T-cell (primary cell): ENCODE measurements around the gene FOXD4L1. TPM values are rescaled to one million over a fixed set of nuclear protein-coding genes. Genes with fewer than 3 reads are reported as not detected.
A peak's percentile ranks its signal among the peaks of the same experiment; 100 is the strongest.
"Not testable (repeated sequence)": the region's sequence is repeated elsewhere in the genome, so short reads cannot be mapped to it uniquely, and the experiment has no call there.

Source experiments
- ATAC-seq, 4 experiments: fragments of 200-7000 bp in 3 of 4; fragments of 150-1000 bp in 1 of 4; cut with Tn5 transposase; replicated peaks in 1 of 4; 1 replicate in 3 of 4; 2 replicates in 1 of 4; pipeline ENCODE4 v1.10.0; 2021; ENCODE audit warnings: moderate library complexity in 3 of 4, mild to moderate bottlenecking in 2 of 4, moderate number of reproducible peaks in 1 of 4
- CTCF ChIA-PET, 2 donors: fragments of 300-600 bp; sonication (Branson Sonifier 250); formaldehyde crosslinking; loops; one replicate each; lab custom pipeline; 2022; ENCODE audit warnings: antibody characterized with exemption in 2 of 2; lab: Charles Lee
- POLR2A ChIA-PET, 2 donors: fragments of 300-600 bp; sonication (Branson Sonifier 250); formaldehyde crosslinking; loops; one replicate each; lab custom pipeline; 2022; ENCODE audit warnings: antibody characterized with exemption in 2 of 2; lab: Charles Lee
- DNase-seq, 35 experiments: peaks; one replicate each; pipeline versions ENCODE4 v3.0.0 to v3.0.0-alpha.2; 2013 to 2023
- H3K27ac ChIP-seq: one replicate; pipeline ENCODE4 v1.5.1; 2013; ENCODE audit warnings: low read length
- H3K27me3 ChIP-seq, 2 experiments: replicated peaks in 1 of 2; 1 replicate in 1 of 2; 2 replicates in 1 of 2; pipeline versions ENCODE4 v1.6.1 to v1.7.0; 2013; ENCODE audit warnings: low read length in 1 of 2, mixed read lengths in 1 of 2; ENCODE audit not compliant: control insufficient read depth in 2 of 2, insufficient read depth in 2 of 2; ENCODE audit errors: extremely low read depth in 1 of 2
- H3K36me3 ChIP-seq, 2 donors: 1 replicate in 1 of 2; 2 replicates in 1 of 2; pipeline versions ENCODE4 v1.6.1 to v1.7.0; 2013; ENCODE audit warnings: low read length in 1 of 2; ENCODE audit not compliant: control insufficient read depth in 2 of 2, insufficient read depth in 1 of 2; ENCODE audit errors: extremely low read depth in 1 of 2
- H3K4me1 ChIP-seq, 2 experiments: 1 replicate in 1 of 2; 2 replicates in 1 of 2; pipeline versions ENCODE4 v1.6.1 to v1.7.0; 2013; ENCODE audit warnings: low read length in 2 of 2, mixed read lengths in 1 of 2; ENCODE audit not compliant: insufficient read depth in 2 of 2, control insufficient read depth in 1 of 2; ENCODE audit errors: extremely low read depth in 1 of 2
- H3K4me3 ChIP-seq, 2 donors: 1 replicate in 1 of 2; 2 replicates in 1 of 2; pipeline versions ENCODE4 v1.5.1 to v1.7.0; 2013; ENCODE audit warnings: mild to moderate bottlenecking in 2 of 2, low read length in 1 of 2, moderate library complexity in 1 of 2; ENCODE audit not compliant: control insufficient read depth in 1 of 2; ENCODE audit errors: extremely low read depth in 1 of 2
- H3K9me3 ChIP-seq: 2 replicates; pipeline ENCODE4 v1.7.0; 2013
- H3K27ac Mint-ChIP-seq, 2 donors: one replicate each; pipeline ENCODE4 v1.8.0; 2020 to 2021; ENCODE audit warnings: mild to moderate bottlenecking in 2 of 2, mixed read lengths in 2 of 2
- H3K27me3 Mint-ChIP-seq, 2 donors: one replicate each; pipeline ENCODE4 v1.8.0; 2021 to 2022; ENCODE audit warnings: mixed read lengths in 2 of 2
- H3K36me3 Mint-ChIP-seq: one replicate; pipeline ENCODE4 v1.8.0; 2021; ENCODE audit warnings: mixed read lengths
- H3K4me1 Mint-ChIP-seq, 3 donors: one replicate each; pipeline ENCODE4 v1.8.0; 2020 to 2022; ENCODE audit warnings: mixed read lengths in 3 of 3, mild to moderate bottlenecking in 1 of 3
- H3K4me3 Mint-ChIP-seq, 3 donors: one replicate each; pipeline ENCODE4 v1.8.0; 2020 to 2022; ENCODE audit warnings: mild to moderate bottlenecking in 3 of 3, mixed read lengths in 3 of 3, moderate library complexity in 3 of 3
- H3K9me3 Mint-ChIP-seq, 3 donors: one replicate each; pipeline ENCODE4 v1.8.0; 2020 to 2022; ENCODE audit warnings: mixed read lengths in 3 of 3
- WGBS: methylation state at CpG from one replicate; pipeline ENCODE4 v1.1.5; 2013; ENCODE audit warnings: missing lambda C conversion rate; ENCODE audit not compliant: insufficient coverage; 5-methylcytosine and 5-hydroxymethylcytosine counted together
- total RNA-seq, 35 experiments: library from RNA in 6 of 35; stranded (reverse) in 6 of 35; fragments of 120-200 nt in 1 of 35; gene quantifications; one replicate each; pipeline versions ENCODE4 v1.2.1 to v1.2.4 and lab custom pipeline; 2013 to 2026

FOXD4L1 gene
- total RNA-seq, 5 donors from 2014 or later (not counting 1 experiment from before 2014, with no cell fraction given): 0.36 to 0.38 (median 0.38) TPM; not detected in 2

DNA sequence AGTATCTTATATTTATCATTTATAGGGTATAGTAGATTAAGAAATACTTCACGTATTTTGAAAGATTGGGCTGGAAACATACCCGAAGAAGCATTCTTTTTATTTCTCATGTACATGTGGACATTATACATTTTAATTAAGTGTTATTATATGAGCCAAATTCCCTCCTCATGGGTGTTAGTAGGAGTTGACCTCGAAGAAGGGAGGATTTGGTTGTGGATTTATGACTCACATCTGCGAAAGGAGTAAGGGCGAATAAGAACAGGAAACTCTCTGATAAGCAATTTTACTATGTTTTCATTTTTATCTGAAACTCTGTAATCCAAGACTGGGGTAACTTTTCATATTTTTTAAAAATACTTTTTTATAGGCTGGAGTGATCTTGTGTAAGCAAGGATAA is 23.0 kb downstream of the FOXD4L1 start:
- no CpG with 5 or more reads among the region's 5 CpGs for WGBS
- H3K4me1 ChIP-seq, H3K36me3 Mint-ChIP-seq, ATAC-seq, H3K4me3 Mint-ChIP-seq, DNase-seq, CTCF ChIA-PET, H3K9me3 ChIP-seq, H3K9me3 Mint-ChIP-seq, H3K4me1 Mint-ChIP-seq, H3K36me3 ChIP-seq, POLR2A ChIA-PET, H3K27ac ChIP-seq, H3K27me3 ChIP-seq, H3K27ac Mint-ChIP-seq, H3K4me3 ChIP-seq, H3K27me3 Mint-ChIP-seq: not testable (repeated sequence)

DNA sequence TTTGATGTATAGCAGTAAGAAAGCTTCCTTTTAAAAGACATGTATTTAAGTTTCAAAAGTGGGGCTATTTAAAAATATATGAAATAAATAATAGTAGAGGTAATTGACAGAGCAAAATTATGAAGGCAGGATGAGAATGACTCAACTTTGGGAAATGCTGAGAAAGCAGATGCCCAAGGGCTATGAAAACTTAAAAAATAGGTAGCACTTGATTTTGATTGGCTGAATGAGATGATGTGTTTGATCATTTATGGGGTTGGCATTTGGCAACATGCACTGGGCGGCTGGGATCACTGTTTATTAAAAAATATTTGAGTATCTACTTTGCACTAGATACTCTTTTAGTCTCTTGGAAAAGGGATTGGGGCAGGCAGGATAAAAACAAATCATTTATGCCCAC is 26.5 kb downstream of the FOXD4L1 start:
- H3K36me3 Mint-ChIP-seq, H3K27me3 ChIP-seq, H3K27ac Mint-ChIP-seq, CTCF ChIA-PET, H3K9me3 Mint-ChIP-seq, H3K4me3 ChIP-seq, H3K4me3 Mint-ChIP-seq, H3K36me3 ChIP-seq, H3K4me1 ChIP-seq, POLR2A ChIA-PET, DNase-seq, H3K9me3 ChIP-seq, ATAC-seq, H3K4me1 Mint-ChIP-seq, H3K27me3 Mint-ChIP-seq, H3K27ac ChIP-seq: not testable (repeated sequence)
- WGBS: no CpG with 5 or more reads among the region's 1 CpG

DNA sequence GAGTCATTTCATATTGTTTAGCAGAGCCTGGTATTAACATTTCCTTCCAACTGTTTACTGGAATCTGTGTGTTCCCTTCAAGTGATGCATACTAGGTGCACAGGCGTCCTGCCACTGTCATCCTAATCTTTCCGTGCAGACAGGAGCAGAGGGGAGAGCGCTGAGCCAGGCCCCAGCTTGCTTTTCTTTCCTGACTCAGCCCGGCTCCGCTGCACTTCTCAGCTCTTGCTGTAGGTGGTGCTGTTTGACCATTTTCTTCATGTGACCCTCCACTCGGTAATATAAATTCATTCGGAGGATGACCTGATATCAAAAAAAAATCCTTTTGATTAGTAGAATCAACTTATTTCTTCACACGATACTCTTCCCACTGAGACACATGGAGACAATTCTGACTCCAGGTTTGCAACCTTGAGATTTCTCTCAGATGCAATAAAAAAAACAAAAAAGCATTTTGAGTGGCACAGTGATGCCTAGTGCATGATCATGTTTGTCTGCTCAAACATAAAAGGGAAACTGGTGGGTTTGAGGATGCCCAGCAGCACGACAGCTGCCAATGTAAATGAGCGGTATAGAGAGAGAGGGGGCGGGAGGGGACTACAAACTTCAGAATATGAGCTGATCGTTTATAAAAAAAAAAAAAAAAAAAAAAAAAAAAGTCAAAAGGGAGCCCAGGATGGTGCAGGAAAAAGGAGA is 29.0 kb downstream of the FOXD4L1 start:
- H3K4me1 Mint-ChIP-seq, H3K9me3 ChIP-seq, H3K4me3 ChIP-seq, H3K27ac ChIP-seq, H3K27me3 Mint-ChIP-seq, H3K36me3 Mint-ChIP-seq, H3K9me3 Mint-ChIP-seq, H3K27me3 ChIP-seq, H3K36me3 ChIP-seq, DNase-seq, POLR2A ChIA-PET, H3K27ac Mint-ChIP-seq, H3K4me3 Mint-ChIP-seq, H3K4me1 ChIP-seq, CTCF ChIA-PET: not testable (repeated sequence)
- ATAC-seq: peak; percentile 81 to 90 (median 84)
- no CpG with 5 or more reads among the region's 12 CpGs for WGBS

GRCh38 chr2:113528126-113528525 is 29.7 kb downstream of the FOXD4L1 start:
- CTCF ChIA-PET, H3K27me3 ChIP-seq, DNase-seq, H3K27ac ChIP-seq, H3K4me3 ChIP-seq, POLR2A ChIA-PET, H3K4me3 Mint-ChIP-seq, H3K36me3 ChIP-seq, H3K36me3 Mint-ChIP-seq, H3K9me3 Mint-ChIP-seq, H3K27ac Mint-ChIP-seq, H3K27me3 Mint-ChIP-seq, ATAC-seq, H3K4me1 Mint-ChIP-seq, H3K4me1 ChIP-seq, H3K9me3 ChIP-seq: not testable (repeated sequence)
- no CpG with 5 or more reads among the region's 5 CpGs for WGBS

- WGBS: no CpG with 5 or more reads among the region's 3 CpGs
- H3K9me3 ChIP-seq, DNase-seq, H3K27ac ChIP-seq, CTCF ChIA-PET, H3K4me3 Mint-ChIP-seq, H3K9me3 Mint-ChIP-seq, H3K36me3 ChIP-seq, H3K36me3 Mint-ChIP-seq, H3K27me3 ChIP-seq, H3K4me1 Mint-ChIP-seq, H3K27ac Mint-ChIP-seq, ATAC-seq, H3K4me3 ChIP-seq, H3K27me3 Mint-ChIP-seq, POLR2A ChIA-PET, H3K4me1 ChIP-seq: not testable (repeated sequence)
Observed at GRCh38 chr2:113528904-113529303, 30.4 kb downstream of the FOXD4L1 start.

DNA sequence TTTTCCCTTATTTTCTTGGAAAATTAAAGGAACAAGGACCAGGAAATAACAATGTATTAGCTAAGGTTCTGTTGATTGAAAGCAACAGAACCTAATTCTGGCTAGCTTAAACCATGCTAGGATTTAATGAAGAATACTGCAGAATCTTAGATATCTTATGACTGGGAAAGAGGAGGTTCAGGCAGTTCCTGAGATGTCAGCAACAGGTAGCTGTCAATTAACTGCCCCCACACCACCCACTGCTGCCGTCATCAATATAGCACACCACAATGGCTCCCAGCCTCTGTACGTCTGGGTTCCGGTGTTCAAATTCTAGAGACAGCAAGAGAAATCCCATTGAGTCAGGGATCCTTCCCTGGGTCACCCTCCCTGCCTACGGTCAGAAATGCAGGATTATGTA is 34.5 kb downstream of the FOXD4L1 start:
- H3K4me3 ChIP-seq, H3K4me3 Mint-ChIP-seq, H3K4me1 Mint-ChIP-seq, H3K27ac Mint-ChIP-seq, H3K27me3 Mint-ChIP-seq, ATAC-seq, H3K27me3 ChIP-seq, H3K4me1 ChIP-seq, POLR2A ChIA-PET, DNase-seq, H3K27ac ChIP-seq, H3K36me3 Mint-ChIP-seq, H3K9me3 ChIP-seq, H3K36me3 ChIP-seq, CTCF ChIA-PET, H3K9me3 Mint-ChIP-seq: not testable (repeated sequence)
- no CpG with 5 or more reads among the region's 4 CpGs for WGBS

DNA sequence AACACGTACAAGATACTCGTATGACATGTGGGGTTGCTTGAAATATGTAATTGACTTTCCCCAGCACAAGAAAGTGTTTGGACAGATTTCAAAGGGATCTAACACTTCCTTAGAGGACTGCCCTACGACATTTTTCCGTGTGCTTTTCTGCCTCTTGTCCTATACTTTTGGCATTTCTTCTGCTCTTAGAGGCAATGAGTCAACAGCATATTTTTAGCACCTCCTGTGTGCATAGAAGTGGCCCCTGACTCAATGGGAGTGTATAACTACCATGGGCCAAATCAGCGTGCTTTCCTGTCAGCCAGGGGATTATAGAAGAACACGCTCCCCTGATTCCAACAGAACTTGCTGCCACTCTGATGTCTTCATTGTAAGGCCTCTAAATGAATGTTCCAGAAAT is 38.1 kb downstream of the FOXD4L1 start:
- H3K9me3 ChIP-seq, H3K4me3 ChIP-seq, H3K27ac ChIP-seq, CTCF ChIA-PET, H3K9me3 Mint-ChIP-seq, H3K36me3 Mint-ChIP-seq, H3K4me1 ChIP-seq, DNase-seq, H3K27me3 ChIP-seq, H3K4me1 Mint-ChIP-seq, H3K27me3 Mint-ChIP-seq, H3K27ac Mint-ChIP-seq, H3K36me3 ChIP-seq, POLR2A ChIA-PET, ATAC-seq, H3K4me3 Mint-ChIP-seq: not testable (repeated sequence)
- no CpG with 5 or more reads among the region's 6 CpGs for WGBS
